Stimulated activated CD4-positive, alpha-beta T cell treated with anti-CD3 and anti-CD28 coated beads, Interleukin-1b, Interleukin-23, amount 100 ng/mL, for 48 hours (primary cell): ENCODE measurements around the gene CCDC124.
"Not testable (repeated sequence)": the region's sequence is repeated elsewhere in the genome, so short reads cannot be mapped to it uniquely, and the experiment has no call there.

Experiments
- DNase-seq: peaks from one replicate; pipeline ENCODE4 v3.0.0-alpha.2; 2020

CCDC124 gene, protein sequence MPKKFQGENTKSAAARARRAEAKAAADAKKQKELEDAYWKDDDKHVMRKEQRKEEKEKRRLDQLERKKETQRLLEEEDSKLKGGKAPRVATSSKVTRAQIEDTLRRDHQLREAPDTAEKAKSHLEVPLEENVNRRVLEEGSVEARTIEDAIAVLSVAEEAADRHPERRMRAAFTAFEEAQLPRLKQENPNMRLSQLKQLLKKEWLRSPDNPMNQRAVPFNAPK

GRCh38 chr19:17932485-17933338 lies at the start of gene CCDC124:
CCDC124 (plus strand) TSS chr19:17933015; CDS start chr19:17936421, 3,406 bp downstream.
- DNase-seq: peak; percentile 92

DNA sequence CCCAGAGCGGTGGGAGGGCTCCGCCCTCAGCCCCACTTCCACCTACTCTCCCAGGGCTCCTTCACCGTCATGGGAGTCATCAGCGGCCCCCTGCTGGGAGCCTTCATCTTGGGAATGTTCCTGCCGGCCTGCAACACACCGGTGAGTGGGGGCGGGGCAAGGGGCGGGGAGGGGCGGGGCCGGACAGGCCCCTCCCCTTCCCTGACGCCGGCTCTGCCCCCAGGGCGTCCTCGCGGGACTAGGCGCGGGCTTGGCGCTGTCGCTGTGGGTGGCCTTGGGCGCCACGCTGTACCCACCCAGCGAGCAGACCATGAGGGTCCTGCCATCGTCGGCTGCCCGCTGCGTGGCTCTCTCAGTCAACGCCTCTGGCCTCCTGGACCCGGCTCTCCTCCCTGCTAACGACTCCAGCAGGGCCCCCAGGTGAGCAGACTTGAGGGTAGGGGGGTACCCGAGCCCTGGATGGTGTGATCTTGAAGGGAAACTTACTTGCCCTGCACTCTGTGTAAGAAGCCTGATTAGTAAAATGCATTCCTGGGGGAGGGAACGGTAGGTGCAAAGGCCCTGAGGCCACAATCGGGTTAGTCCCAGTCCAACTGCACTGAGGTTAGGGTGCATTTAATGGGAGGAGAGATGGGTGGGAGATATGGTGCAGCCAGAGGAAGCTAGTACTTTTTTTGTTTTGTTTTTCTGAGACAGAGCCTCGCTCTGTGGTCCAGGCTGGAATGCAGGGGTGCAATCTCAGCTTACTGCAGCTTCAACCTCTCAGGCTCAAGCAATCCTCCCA lies 49.0 kb upstream of the CCDC124 start:
- DNase-seq: no peak

- DNase-seq: no peak
Observed at GRCh38 chr19:17886515-17886914, 46.3 kb upstream of the CCDC124 start.

- not testable (repeated sequence) for DNase-seq
Observed at GRCh38 chr19:17887221-17887620, 45.6 kb upstream of the CCDC124 start.

DNA sequence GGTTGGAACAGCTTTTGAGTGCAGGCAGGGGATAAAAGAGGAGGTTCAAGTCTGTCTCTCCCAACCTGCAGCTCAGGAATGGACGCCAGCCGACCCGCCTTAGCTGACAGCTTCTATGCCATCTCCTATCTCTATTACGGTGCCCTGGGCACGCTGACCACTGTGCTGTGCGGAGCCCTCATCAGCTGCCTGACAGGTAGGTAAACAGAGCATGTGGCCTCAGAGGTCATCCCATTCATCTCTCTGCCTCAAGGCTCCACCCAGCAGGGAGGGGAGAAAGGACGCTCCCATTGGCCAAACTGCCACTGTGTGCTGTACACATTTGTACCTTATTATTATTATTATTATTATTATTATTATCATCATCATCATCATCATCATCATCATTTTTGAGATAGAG lies 44.6 kb upstream of the CCDC124 start:
- DNase-seq: no peak

- no peak for DNase-seq
Observed at GRCh38 chr19:17889609-17890214, 43.1 kb upstream of the CCDC124 start.

DNA sequence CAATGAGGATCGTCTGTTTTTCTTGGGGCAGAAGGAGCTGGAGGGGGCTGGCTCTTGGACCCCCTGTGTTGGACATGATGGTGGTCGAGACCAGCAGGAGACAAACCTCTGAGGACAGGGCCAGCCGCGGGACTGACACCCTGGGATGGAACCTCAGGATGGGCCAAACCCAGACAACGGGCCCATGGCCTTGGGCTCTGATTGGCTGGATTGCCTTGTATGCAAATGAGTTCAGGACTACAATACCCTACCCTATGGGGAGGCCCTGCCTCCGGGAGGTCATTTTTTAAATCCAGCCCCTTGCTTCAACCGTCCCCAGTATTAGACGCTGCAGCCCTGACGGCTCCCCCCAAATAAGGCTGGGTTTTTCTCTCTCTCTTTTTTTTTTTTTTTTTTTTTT lies 39.0 kb upstream of the CCDC124 start:
- no peak for DNase-seq

- no peak for DNase-seq
Observed at GRCh38 chr19:17902701-17903100, 30.1 kb upstream of the CCDC124 start.

- no peak for DNase-seq
Observed at GRCh38 chr19:17908244-17908643, 24.6 kb upstream of the CCDC124 start.

DNA sequence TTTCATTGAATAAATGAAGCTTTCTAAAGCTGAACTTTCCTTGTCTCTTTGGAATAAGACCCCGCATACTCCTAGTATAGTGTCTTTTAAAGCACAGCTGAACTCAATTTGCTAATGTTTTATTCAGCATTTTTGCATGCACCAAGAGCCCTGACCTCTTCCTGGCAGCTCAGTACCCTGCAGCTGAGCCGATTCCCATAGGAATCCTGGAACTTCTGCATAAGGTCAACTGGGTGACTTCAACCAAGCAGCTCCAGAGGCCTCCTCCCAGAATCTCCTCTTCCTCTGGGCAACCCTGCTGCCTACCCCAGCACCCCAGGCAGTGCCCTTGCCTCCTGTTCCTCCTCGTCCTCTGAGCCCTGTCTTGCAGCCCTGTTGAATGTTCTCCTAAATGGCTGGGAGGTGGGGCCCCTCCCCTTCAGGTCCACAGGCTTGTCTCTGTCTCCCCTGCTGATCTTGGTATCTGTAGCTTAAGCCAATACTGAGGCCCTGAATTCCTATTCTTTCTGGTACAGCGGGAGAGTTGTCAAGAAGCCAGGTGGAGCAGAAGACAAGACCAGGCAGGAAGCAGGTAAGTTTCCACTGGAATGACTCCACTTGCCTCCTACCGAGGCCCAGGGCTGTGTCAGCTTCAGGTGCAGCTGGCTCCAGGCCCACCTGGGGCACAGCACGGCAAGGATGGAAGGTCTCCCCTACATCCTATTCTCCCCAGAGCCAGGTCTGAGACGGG lies 23.6 kb upstream of the CCDC124 start:
- DNase-seq: no peak

DNA sequence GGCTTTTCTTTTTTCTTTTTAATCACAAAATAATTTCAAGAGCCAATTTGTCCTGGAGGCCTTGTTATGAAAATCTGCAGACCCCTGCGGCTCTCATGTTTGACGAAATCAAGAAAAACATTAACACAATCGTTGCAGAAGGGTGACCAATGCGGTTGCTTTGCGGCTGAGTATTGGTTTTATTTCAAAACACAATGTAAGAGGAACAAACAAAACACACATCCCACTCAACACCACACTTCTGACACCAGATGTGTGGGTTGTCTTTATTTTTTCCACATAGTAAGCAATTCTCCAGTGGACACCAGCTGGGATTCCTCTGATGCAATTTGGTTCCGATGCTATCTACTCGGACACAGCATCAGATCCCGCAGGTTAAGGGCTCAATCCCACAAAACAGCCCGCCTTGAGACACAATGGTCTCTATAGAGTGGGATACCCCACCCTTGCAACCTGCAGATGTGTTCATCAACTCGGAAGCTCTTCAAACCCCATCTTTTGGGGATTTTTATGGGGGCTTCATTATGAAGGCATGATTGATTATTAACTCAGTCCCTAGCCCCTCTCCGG lies 21.9 kb upstream of the CCDC124 start:
- DNase-seq: no peak

GRCh38 chr19:17915940-17916593 lies 16.7 kb upstream of the CCDC124 start:
- DNase-seq: no peak

DNA sequence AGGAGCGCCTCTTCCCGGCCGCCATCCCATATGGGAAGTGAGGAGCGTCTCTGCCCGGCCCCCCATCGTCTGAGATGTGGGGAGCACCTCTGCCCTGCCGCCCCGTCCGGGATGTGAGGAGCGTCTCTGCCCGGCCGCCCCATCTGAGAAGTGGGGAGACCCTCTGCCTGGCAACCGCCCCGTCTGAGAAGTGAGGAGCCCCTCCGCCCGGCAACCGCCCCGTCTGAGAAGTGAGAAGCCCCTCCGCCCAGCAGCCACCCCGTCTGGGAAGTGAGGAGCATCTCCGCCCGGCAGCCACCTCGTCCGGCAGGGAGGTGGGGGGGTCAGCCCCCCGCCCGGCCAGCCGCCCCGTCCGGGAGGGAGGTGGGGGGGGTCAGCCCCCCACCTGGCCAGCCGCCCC lies 14.7 kb upstream of the CCDC124 start:
- not testable (repeated sequence) for DNase-seq

DNA sequence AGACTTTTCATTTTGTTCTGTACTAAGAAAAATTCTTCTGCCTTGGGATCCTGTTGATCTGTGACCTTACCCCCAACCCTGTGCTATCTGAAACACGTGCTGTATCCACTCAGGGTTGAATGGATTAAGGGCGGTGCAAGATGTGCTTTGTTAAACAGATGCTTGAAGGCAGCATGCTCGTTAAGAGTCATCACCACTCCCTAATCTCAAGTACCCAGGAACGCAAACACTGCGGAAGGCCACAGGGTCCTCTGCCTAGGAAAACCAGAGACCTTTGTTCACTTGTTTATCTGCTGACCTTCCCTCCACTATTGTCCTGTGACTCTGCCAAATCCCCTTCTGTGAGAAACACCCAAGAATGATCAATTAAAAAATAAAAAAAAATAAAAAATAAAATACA lies 13.7 kb upstream of the CCDC124 start:
- DNase-seq: not testable (repeated sequence)

DNA sequence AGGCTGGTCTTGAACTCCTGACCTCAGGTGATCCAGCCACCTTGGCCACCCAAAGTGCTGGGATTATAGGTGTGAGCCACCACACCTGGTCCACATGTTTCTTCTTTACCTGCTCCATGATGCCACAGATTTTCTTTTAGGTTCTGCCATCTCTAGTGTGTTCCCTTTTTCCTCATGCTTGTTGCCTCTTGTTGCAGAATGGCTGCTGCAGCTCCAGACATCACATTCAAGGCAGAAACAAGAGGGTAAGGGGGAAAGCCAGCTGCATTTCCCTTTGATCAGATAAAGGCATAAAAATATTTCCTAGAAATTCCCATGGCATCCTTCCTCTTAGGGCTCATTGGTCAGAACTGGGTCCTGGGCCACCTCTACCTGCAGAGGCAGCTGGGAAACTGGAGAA lies 12.3 kb upstream of the CCDC124 start:
- no peak for DNase-seq

DNA sequence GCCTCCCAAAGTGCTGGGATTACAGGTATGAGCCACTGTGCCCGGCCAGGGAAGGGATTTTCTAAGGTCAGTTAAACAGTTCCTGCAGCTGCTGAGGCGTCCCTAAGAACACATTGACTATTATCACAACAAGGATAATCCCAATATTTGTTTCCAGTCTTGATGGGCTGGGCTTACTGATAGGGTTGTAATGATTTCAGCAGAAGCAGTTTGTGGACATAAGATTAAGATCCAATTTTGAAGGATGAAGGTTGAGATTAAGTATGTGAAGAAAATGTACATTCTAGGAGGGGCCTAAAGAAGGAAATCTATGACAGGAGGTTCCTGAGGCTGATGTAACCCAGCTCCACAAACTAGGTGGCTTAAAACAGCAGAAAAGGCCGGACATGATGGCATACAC lies 10.7 kb upstream of the CCDC124 start:
- no peak for DNase-seq

GRCh38 chr19:17926044-17926443 lies 6.8 kb upstream of the CCDC124 start:
- DNase-seq: no peak

DNA sequence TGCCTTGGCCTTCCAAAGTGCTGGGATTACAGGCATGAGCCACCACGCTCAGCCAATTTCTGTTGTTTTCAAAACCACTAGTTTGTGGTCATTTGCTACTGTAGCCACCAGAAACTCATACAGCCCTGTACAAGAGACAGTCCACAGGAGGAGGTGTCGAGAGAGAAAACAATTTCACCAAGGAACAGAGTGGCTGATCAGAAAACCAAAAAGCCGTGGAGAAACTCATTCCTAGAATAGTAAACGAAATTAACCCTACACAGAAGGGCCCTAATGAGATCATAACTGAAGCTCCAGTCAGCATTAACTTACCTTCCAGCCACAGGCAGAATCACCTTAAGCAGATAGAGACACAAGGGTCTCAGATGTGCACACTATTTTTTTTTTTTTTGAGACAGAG lies 3.8 kb upstream of the CCDC124 start:
- DNase-seq: no peak

DNA sequence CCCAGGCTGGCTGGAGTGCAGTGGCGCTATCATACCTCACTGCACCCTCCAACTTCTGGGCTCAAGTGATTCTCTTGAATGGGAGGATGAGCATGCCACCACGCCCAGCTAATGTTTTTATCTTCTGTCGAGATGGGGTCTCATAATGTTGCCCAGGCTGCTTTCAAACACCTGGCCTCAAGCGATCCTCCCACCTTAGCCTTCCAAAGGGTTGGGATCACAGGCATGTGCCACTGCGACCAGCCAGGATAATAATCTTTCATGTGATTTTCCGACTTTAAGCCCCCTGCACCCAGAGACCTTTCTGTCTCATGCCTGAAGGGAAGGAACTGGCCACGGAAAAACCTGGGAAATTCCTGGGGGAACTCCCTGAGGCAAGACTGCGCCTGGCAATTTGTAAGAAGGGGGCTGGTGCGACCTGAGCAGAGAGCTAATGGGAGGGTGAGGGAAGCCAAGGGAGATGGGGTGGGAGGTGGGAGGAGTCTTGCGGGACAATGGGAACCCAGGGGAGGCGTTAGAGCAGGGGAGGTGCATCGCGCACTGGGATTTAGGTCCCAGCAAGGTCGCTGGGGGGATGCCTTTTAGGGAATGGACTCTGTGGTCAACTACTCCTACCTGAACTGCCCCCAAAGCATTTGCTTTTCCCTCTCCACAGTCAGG lies 1.2 kb upstream of the CCDC124 start:
- DNase-seq: no peak

GRCh38 chr19:17933414-17934129 lies 757 bp downstream of the CCDC124 start:
- DNase-seq: no peak
